GM12875 (cell line): ENCODE results near the gene SURF4.
"Not testable (repeated sequence)": the region's sequence is repeated elsewhere in the genome, so short reads cannot be mapped to it uniquely, and the experiment has no call there.

ENCODE experiments used
- H3K4me3 ChIP-seq: one replicate; pipeline ENCODE4 v1.5.1; 2011; ENCODE audit warnings: low read depth, low read length, control low read depth
- TF ChIP-seq, protein P1 (sequence below): IDR thresholded peaks from 2 replicates; pipeline ENCODE4 v1.5.1; 2011; ENCODE audit warnings: low read depth, mild to moderate bottlenecking, control low read depth, inconsistent platforms, low read length, moderate library complexity, borderline replicate concordance; ENCODE audit not compliant: insufficient read depth

Gene SURF4

DNA sequence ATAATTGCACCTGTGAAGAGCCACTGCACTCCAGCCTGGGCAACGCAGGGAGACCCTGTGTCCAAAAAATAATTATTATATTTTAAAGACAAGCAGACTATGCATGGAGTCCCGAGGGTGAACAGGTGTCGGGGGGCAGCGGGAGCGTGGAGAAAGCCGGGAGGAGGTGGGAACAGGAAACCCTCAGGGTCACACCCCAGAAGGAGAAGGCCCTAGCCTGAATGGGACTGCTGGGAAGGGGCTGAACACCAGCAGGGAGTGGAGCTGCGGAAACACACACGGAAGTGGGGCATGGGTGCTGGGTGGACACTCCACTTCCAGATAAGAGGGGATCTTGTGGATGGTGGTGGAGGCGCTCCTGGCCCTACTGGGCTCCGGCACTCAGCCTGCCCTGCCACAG lies 52.6 kb downstream of the SURF4 start:
- TF ChIP-seq, protein P1, sequence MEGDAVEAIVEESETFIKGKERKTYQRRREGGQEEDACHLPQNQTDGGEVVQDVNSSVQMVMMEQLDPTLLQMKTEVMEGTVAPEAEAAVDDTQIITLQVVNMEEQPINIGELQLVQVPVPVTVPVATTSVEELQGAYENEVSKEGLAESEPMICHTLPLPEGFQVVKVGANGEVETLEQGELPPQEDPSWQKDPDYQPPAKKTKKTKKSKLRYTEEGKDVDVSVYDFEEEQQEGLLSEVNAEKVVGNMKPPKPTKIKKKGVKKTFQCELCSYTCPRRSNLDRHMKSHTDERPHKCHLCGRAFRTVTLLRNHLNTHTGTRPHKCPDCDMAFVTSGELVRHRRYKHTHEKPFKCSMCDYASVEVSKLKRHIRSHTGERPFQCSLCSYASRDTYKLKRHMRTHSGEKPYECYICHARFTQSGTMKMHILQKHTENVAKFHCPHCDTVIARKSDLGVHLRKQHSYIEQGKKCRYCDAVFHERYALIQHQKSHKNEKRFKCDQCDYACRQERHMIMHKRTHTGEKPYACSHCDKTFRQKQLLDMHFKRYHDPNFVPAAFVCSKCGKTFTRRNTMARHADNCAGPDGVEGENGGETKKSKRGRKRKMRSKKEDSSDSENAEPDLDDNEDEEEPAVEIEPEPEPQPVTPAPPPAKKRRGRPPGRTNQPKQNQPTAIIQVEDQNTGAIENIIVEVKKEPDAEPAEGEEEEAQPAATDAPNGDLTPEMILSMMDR, result no peak
- H3K4me3 ChIP-seq, result no peak overlapping the region

DNA sequence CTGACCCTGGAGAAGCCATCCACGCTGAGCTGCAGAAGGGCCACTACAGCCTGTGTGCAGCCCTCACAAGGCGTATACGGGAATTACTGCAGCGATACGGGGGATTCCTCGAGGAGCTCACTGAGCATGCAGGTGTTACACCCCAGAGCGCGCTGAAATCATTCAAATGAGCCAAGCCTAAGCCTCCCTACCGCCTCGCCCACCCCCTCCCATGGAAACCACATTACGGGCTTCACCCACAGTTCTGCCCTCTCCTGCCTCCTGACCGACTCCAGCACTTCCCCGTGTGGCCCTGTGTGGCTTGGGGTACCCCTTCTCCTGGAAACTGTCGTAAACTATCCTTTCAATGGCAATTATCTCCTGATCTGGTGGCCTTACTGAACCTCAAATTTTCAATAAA lies 53.2 kb downstream of the SURF4 start:
- TF ChIP-seq, protein P1, result no peak
- H3K4me3 ChIP-seq, result no peak overlapping the region

DNA sequence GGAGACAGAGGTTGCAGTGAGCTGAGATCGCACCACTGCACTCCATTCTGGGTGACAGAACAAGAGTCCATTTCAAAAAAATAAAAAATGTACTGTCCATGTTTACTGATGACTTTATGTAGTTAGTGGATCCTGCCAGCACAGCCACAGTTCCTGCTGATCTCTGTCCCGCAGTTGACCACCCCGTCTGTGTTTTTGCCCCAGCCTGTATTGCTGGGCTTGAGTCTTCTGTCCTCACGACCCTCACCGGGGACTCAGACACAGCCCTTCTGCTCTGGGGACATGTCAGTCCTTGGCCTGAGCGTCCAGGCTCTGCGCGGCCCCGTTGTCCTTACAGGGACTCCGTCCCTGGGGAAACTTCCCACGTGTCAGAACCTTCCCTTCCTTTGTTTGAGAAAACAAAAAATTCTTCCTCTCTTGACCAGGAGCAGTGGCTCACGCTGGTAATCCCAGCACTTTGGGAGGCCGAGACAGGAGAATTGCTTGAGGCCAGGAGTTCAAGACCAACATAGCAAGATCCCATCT lies 54.4 kb downstream of the SURF4 start:
- TF ChIP-seq, protein P1, result no peak
- no peak overlapping the region for H3K4me3 ChIP-seq

DNA sequence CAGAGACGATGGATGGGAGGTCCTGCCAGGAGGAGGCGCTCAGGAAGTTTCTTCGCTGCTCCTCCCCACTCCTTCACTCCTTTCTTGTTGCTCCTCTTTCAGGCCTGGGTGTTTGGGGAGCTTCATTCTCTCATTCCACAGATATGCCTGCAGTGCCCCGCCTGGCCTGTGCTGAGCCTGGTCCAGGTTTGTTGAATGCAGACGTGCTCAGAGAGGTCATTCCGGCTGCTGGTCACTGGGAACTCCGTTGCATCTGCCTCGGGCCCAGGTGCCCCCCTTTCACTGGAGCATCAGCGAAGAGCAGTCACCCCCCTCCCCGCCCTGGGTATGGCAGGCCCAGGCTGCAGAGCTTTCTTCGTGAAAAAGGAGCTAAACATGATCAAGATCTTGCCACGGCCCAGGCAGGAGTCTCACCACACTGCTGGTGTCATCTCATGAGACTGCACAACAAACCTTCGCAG lies 55.4 kb downstream of the SURF4 start:
- no peak overlapping the region for H3K4me3 ChIP-seq
- TF ChIP-seq, protein P1, result no peak

DNA sequence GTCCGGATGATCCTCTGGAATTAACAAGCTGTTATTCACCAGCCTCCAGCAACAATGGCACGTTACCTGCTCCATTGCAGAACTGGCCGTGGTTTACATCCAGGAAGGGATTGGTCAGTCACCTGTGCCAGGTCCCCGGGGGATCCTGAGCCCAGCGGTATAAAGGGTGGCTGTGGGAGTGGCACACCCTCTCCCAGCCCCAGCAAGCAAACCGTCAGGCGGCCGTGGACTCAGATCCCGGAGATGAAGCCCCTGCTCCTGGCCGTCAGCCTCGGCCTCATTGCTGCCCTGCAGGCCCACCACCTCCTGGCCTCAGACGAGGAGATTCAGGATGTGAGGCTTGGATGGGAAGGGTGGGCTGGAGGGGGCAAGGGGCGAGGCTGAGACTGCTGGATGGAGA lies 58.3 kb downstream of the SURF4 start:
- H3K4me3 ChIP-seq, result not testable (repeated sequence)

DNA sequence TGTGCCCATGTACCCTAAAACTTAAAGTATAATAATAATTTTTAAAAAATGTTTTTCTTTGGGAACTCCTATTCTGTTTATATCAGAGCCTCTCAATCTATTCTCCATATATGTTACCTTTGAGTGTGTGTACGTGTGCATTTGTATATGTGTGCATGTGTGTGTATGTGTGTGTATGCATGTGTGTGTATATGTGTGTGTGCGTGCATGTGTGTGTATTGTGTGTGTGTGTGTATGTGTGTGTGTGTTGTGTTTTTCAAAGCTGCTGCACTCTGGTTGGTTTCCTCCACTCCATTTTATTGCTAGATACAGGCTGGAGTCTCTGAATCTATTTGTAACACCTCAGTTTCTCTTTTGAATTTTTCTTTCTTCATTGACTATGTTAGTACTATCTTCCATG lies 59.9 kb downstream of the SURF4 start:
- H3K4me3 ChIP-seq, result no peak overlapping the region
- TF ChIP-seq, protein P1, result no peak
